Tibial artery (tissue), 4 donors: ENCODE measurements around the gene RAB27A.

ENCODE experiments used
- DNase-seq, 2 donors: peaks; one replicate each; pipeline ENCODE4 v3.0.0-alpha.2; 2019
- H3K27ac ChIP-seq, 2 donors: fragments of 200-600 bp; sonication (generic) in 1 of 2; 1 replicate in 1 of 2; 2 replicates in 1 of 2; pipeline ENCODE4 v1.5.1; 2018 to 2019; ENCODE audit warnings: mild to moderate bottlenecking in 1 of 2
- H3K27me3 ChIP-seq, 2 donors: fragments of 200-600 bp; sonication (generic) in 1 of 2; one replicate each; pipeline versions ENCODE4 v1.5.1 to v1.6.0; 2016 to 2019
- H3K36me3 ChIP-seq, 3 donors: fragments of 200-600 bp; sonication (generic) in 2 of 3; one replicate each; pipeline ENCODE4 v1.5.1; 2016 to 2019; ENCODE audit warnings: mild to moderate bottlenecking in 2 of 3
- H3K4me1 ChIP-seq, 4 donors: fragments of 200-600 bp; sonication (generic) in 2 of 4; 1 replicate in 3 of 4; 2 replicates in 1 of 4; pipeline ENCODE4 v1.5.1; 2016 to 2019
- H3K4me3 ChIP-seq, 2 donors: fragments of 200-600 bp; sonication (generic) in 1 of 2; 1 replicate in 1 of 2; 2 replicates in 1 of 2; pipeline ENCODE4 v1.5.1; 2018 to 2019; ENCODE audit warnings: mild to moderate bottlenecking in 2 of 2
- H3K9me3 ChIP-seq, 3 donors: fragments of 200-600 bp; sonication (generic) in 1 of 3; one replicate each; pipeline ENCODE4 v1.5.1; 2016 to 2019
- CTCF ChIP-seq, 2 experiments: fragments of 200-600 bp in 1 of 2; fragments of 450-650 bp in 1 of 2; IDR thresholded peaks; one replicate each; pipeline ENCODE4 v1.5.1; 2017 to 2019; ENCODE audit warnings: antibody characterized with exemption in 2 of 2, mild to moderate bottlenecking in 1 of 2, moderate library complexity in 1 of 2
- intact Hi-C: fragments of 100-400 bp; cut with DNase I; formaldehyde crosslinking; loops from one replicate; pipeline ENCODE4 v1.15.0; 2023; ENCODE audit warnings: low total_unique reads

Gene RAB27A

DNA sequence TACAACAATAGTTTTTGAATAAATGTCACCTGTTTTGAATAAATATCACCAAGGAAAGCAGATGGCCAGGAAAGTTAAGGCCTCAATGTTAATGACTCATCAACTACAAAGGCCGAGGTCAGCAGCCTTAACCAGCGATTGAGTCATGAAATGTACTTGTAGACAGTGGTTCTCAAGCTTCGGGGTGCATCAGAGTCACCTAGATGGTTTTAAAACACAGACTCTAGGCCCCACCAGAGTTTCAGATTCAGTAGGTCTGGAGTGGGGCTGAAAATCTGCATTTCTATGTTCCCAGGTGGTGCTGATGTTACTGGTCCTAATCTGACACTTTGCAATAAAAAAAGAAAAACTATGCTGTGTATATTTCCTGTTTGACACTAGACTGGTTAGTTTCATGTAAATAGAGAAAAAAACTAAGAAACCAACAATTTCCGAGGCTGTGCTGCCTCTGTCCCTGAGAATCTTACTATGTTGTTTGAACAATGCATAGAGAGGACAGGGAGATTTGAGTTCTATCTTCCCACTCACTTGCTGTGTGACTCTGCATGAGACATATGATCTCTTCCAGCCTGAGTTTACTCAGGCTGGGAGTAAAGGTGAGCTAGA lies 9.8 kb downstream of the RAB27A start:
- Histone ChIP-seq H3K9me3 (no peaks in the 10 kb centered on the region), H3K36me3 (peaks cover 0 to 4% (median 0%) of the 10 kb centered on the region in 3 donors), H3K27me3 (no peaks in the 10 kb centered on the region), H3K27ac (no peak overlapping the region), H3K4me1 (peaks cover 0 to 28% (median 5%) of the 10 kb centered on the region in 4 donors), H3K4me3 (no peak overlapping the region)
- TF ChIP-seq CTCF (IDR thresholded peaks at IDR 0.05): no peak
- DNase-seq: no peak
- intact Hi-C loops: loop anchor here (10.0 kb wide), 1 partner anchor 1305 kb away; the partner anchor contains the start of gene UNC13C

DNA sequence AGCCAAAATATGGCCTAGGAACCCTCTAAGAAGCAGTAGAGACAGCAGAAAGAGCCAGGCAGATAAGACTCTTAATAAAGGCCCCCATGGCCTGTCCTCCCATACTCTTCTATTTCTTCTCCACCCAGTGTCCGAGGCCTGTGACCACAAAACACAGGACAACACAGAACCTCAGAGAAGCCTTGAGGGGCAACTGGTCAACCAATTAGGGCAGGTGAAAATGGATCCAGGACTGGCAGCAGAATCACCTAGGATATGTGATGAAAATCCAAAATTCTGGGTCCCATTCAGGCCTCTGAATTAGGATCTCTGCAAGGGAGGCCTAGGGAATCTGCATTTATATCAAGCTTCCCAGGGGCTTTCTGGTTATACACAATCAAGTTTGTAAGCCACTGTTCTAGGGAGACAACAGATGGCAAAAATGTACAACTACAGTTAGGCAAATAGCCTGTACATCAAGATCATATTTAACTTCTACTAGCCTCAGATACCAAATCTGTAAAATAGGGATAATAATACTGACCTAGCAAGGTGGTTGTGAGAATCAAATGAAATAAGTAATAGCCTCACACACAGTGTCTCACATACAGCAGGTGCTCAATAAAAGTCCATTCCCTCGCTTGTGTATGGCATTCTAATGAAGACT lies 10.4 kb downstream of the RAB27A start:
- no peak for DNase-seq
- intact Hi-C loops: no loop called here
- no peaks in the 10 kb centered on the region for H3K27me3 ChIP-seq
- peaks cover 0 to 5% (median 0%) of the 10 kb centered on the region in 3 donors for H3K36me3 ChIP-seq
- H3K4me1 ChIP-seq: peaks cover 0 to 23% (median 5%) of the 10 kb centered on the region in 4 donors
- no peak overlapping the region for H3K27ac ChIP-seq
- no peak overlapping the region for H3K4me3 ChIP-seq
- no peaks in the 10 kb centered on the region for H3K9me3 ChIP-seq
- no peak for TF ChIP-seq CTCF (IDR thresholded peaks at IDR 0.05)

- Histone ChIP-seq H3K27me3 (no peaks in the 10 kb centered on the region), H3K4me1 (peaks cover 0 to 19% (median 5%) of the 10 kb centered on the region in 4 donors), H3K9me3 (no peaks in the 10 kb centered on the region), H3K4me3 (no peak overlapping the region), H3K36me3 (peaks cover 0 to 5% (median 0%) of the 10 kb centered on the region in 3 donors), H3K27ac (no peak overlapping the region)
- no peak for TF ChIP-seq CTCF (IDR thresholded peaks at IDR 0.05)
- intact Hi-C loops: no loop called here
- no peak for DNase-seq
Measured at GRCh38 chr15:55277715-55278114, 11.9 kb downstream of the RAB27A start.

GRCh38 chr15:55277116-55277564 lies 12.5 kb downstream of the RAB27A start:
- H3K27me3 ChIP-seq: no peaks in the 10 kb centered on the region
- H3K36me3 ChIP-seq: peaks cover 0 to 5% (median 0%) of the 10 kb centered on the region in 3 donors
- H3K4me3 ChIP-seq: no peak overlapping the region
- intact Hi-C loops: no loop called here
- H3K27ac ChIP-seq: no peak overlapping the region
- H3K9me3 ChIP-seq: no peaks in the 10 kb centered on the region
- TF ChIP-seq CTCF (IDR thresholded peaks at IDR 0.05): no peak
- DNase-seq: no peak
- peaks cover 0 to 14% (median 2%) of the 10 kb centered on the region in 4 donors for H3K4me1 ChIP-seq

GRCh38 chr15:55276324-55276723 lies 13.3 kb downstream of the RAB27A start:
- no peak overlapping the region for H3K27ac ChIP-seq
- TF ChIP-seq CTCF (IDR thresholded peaks at IDR 0.05): no peak
- H3K9me3 ChIP-seq: no peaks in the 10 kb centered on the region
- H3K4me3 ChIP-seq: no peak overlapping the region
- no peak for DNase-seq
- intact Hi-C loops: no loop called here
- H3K4me1 ChIP-seq: peaks cover 0 to 7% (median 0%) of the 10 kb centered on the region in 4 donors
- H3K27me3 ChIP-seq: no peaks in the 10 kb centered on the region
- peaks cover 0 to 5% (median 0%) of the 10 kb centered on the region in 3 donors for H3K36me3 ChIP-seq
